B cell (primary cell): ENCODE results near the gene RRM2. TPM values are rescaled to one million over a fixed set of nuclear protein-coding genes. Genes with fewer than 3 reads are reported as not detected.

Experiments used
- ATAC-seq: fragments of 200-7000 bp; cut with Tn5 transposase; one replicate; pipeline ENCODE4 v1.10.0; 2021; ENCODE audit warnings: low read depth, mild to moderate bottlenecking, moderate number of reproducible peaks, moderate library complexity
- CTCF ChIA-PET: fragments of 350-600 bp; sonication (Branson Sonifier 250); formaldehyde crosslinking; loops from one replicate; lab custom pipeline; 2021; ENCODE audit warnings: antibody characterized with exemption, inconsistent platforms; lab: Charles Lee
- POLR2A ChIA-PET: fragments of 350-600 bp; sonication (Branson Sonifier 250); formaldehyde crosslinking; loops from one replicate; lab custom pipeline; 2021; ENCODE audit warnings: antibody characterized with exemption; lab: Charles Lee
- DNase-seq: peaks from one replicate; pipeline ENCODE4 v3.0.0; 2013
- H2AFZ ChIP-seq: 2 replicates; pipeline ENCODE4 v1.6.1; 2012; ENCODE audit warnings: mild to moderate bottlenecking, low read depth, low read length; ENCODE audit not compliant: insufficient read depth, poor library complexity, severe bottlenecking
- H3K27ac ChIP-seq, 2 donors: 1 replicate in 1 of 2; 2 replicates in 1 of 2; pipeline ENCODE4 v1.5.1; 2012 to 2013; ENCODE audit warnings: low read length in 2 of 2, mild to moderate bottlenecking in 2 of 2, moderate library complexity in 1 of 2
- H3K27me3 ChIP-seq, 4 experiments: fragments of 200-600 bp in 1 of 4; sonication (generic) in 1 of 4; replicated peaks in 1 of 4; 1 replicate in 2 of 4; 2 replicates in 2 of 4; pipeline versions ENCODE4 v1.6.1 to v1.7.0; 2013 to 2016; ENCODE audit warnings: low read length in 3 of 4, mild to moderate bottlenecking in 2 of 4, mixed read lengths in 1 of 4, moderate library complexity in 1 of 4; ENCODE audit not compliant: insufficient read depth in 4 of 4, control insufficient read depth in 3 of 4; ENCODE audit errors: control extremely low read depth in 1 of 4
- H3K36me3 ChIP-seq, 2 experiments: replicated peaks in 1 of 2; 1 replicate in 1 of 2; 2 replicates in 1 of 2; pipeline versions ENCODE4 v1.6.1 to v1.7.1; 2013; ENCODE audit warnings: low read length in 1 of 2; ENCODE audit not compliant: insufficient read depth in 2 of 2, control insufficient read depth in 1 of 2; ENCODE audit errors: control extremely low read depth in 1 of 2, extremely low read depth in 1 of 2
- H3K4me1 ChIP-seq, 2 donors: fragments of 200-600 bp in 1 of 2; sonication (generic) in 1 of 2; 1 replicate in 1 of 2; 2 replicates in 1 of 2; pipeline versions ENCODE4 v1.5.1 to v1.6.1; 2013 to 2017; ENCODE audit warnings: low read length in 2 of 2; ENCODE audit not compliant: control insufficient read depth in 2 of 2, insufficient read depth in 2 of 2
- H3K4me2 ChIP-seq: replicated peaks from 2 replicates; pipeline ENCODE3; 2012; ENCODE audit warnings: mild to moderate bottlenecking, low read depth, low read length; ENCODE audit not compliant: poor library complexity, severe bottlenecking
- H3K4me3 ChIP-seq, 5 experiments: fragments of 200-600 bp in 1 of 5; sonication (generic) in 1 of 5; 1 replicate in 3 of 5; 2 replicates in 2 of 5; pipeline versions ENCODE4 v1.5.1 to v1.7.0; 2011 to 2016; ENCODE audit warnings: low read length in 4 of 5, mild to moderate bottlenecking in 4 of 5, low read depth in 2 of 5, control low read depth in 1 of 5, moderate library complexity in 1 of 5; ENCODE audit not compliant: insufficient read depth in 1 of 5; ENCODE audit errors: control extremely low read depth in 1 of 5, extremely low read depth in 1 of 5
- H3K79me2 ChIP-seq: fragments of 200-600 bp; sonication (generic); one replicate; pipeline ENCODE4 v1.6.0; 2016; ENCODE audit warnings: low read length; ENCODE audit not compliant: control insufficient read depth, insufficient read depth
- H3K9ac ChIP-seq: fragments of 200-600 bp; sonication (generic); 2 replicates; pipeline ENCODE4 v1.6.1; 2017; ENCODE audit warnings: mild to moderate bottlenecking, low read length, moderate library complexity
- H3K9me3 ChIP-seq, 3 donors: one replicate each; pipeline versions ENCODE4 v1.6.1 to v1.7.1; 2013; ENCODE audit warnings: low read length in 2 of 3; ENCODE audit not compliant: control insufficient read depth in 2 of 3, insufficient read depth in 1 of 3; ENCODE audit errors: control extremely low read depth in 1 of 3
- H4K20me1 ChIP-seq: 2 replicates; pipeline ENCODE4 v1.6.0; 2012; ENCODE audit warnings: mild to moderate bottlenecking, low read length; ENCODE audit not compliant: insufficient read depth, control insufficient read depth, poor library complexity, severe bottlenecking
- H3K27ac Mint-ChIP-seq: one replicate; pipeline ENCODE4 v1.8.0; 2021; ENCODE audit warnings: mixed read lengths
- H3K27me3 Mint-ChIP-seq: one replicate; pipeline ENCODE4 v1.8.0; 2021; ENCODE audit warnings: mixed read lengths
- H3K4me1 Mint-ChIP-seq: one replicate; pipeline ENCODE4 v1.8.0; 2021; ENCODE audit warnings: mixed read lengths
- H3K4me3 Mint-ChIP-seq: one replicate; pipeline ENCODE4 v1.8.0; 2021; ENCODE audit warnings: mixed read lengths
- H3K9me3 Mint-ChIP-seq: one replicate; pipeline ENCODE4 v1.8.0; 2022; ENCODE audit warnings: mixed read lengths; ENCODE audit not compliant: insufficient read depth
- EZH2 ChIP-seq: IDR thresholded peaks from 2 replicates; pipeline ENCODE4 v1.6.1; 2012; ENCODE audit warnings: borderline replicate concordance, low read depth, mild to moderate bottlenecking, moderate library complexity, low read length; ENCODE audit not compliant: insufficient read depth, poor library complexity, severe bottlenecking
- WGBS: methylation state at CpG from one replicate; pipeline ENCODE4 v1.1.5; 2013; ENCODE audit warnings: missing lambda C conversion rate; ENCODE audit not compliant: insufficient coverage; 5-methylcytosine and 5-hydroxymethylcytosine counted together
- intact Hi-C: fragments of 100-400 bp; cut with micrococcal nuclease; formaldehyde crosslinking; loops from one replicate; pipeline ENCODE4 v1.10.0; 2022
- polyA plus RNA-seq: library from polyadenylated mRNA; depleted of rRNA; stranded (reverse); fragments of >200 nt; gene quantifications from 2 replicates; pipeline ENCODE4 v1.2.3, GENCODE V29; 2012
- total RNA-seq, 2 donors: library from RNA; stranded (reverse); fragments of 120-200 nt in 1 of 2; gene quantifications; 1 replicate in 1 of 2; 2 replicates in 1 of 2; pipeline versions ENCODE4 v1.2.3 to v1.2.4, GENCODE V29; 2013 to 2022
- TF ChIP-seq, protein P1 (sequence below): fragments of 200-600 bp; IDR thresholded peaks from one replicate; pipeline ENCODE4 v1.8.0; 2022; ENCODE audit warnings: antibody characterized with exemption, mild to moderate bottlenecking

RRM2 gene
- total and polyA plus RNA-seq, 2 donors (not counting 1 experiment from before 2014, with no cell fraction given): 1.2 to 3.3 TPM

DNA sequence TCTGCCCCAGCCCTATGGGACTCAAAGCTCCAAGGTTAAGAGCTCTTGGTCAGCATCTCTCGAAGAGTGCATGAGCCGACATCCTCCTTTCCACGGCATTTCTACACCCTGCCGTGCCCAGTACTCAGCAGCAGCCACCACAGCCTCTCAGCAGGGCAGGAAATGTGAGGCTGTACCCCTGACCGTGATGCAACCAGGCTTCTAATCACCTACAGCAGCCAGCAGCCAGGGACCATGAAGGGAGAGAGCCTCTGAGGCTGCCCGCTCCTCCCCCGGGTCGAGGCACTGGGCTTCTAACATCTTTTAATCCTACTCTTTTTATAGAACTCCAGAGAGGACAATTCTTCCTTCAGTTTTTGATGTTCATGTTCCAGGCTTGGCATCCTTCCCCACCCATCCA, 48.8 kb upstream of the RRM2 start:
- Histone ChIP-seq H3K27me3 (peaks cover 0 to 44% (median 30%) of the 10 kb centered on the region in 4 experiments), H3K9ac (no peak overlapping the region), H3K4me1 (peaks cover 6 to 8% of the 10 kb centered on the region in 2 donors), H4K20me1 (no peaks in the 10 kb centered on the region), H2AFZ (no peak overlapping the region), H3K4me3 (no peak overlapping the region), H3K27ac (no peak overlapping the region), H3K9me3 (peaks cover 0 to 4% (median 0%) of the 10 kb centered on the region in 3 donors), H3K79me2 (no peaks in the 10 kb centered on the region), H3K4me2 (no peak overlapping the region), H3K36me3 (no peaks in the 10 kb centered on the region)
- Mint-ChIP-seq H3K4me1 (peaks cover 6% of the 10 kb centered on the region), H3K27ac (no peak overlapping the region), H3K4me3 (no peak overlapping the region), H3K27me3 (peaks cover 51% of the 10 kb centered on the region), H3K9me3 (no peaks in the 10 kb centered on the region)
- CTCF ChIA-PET: interaction anchor here (0.6 to 13.0 kb wide), 19 partner anchors 9 to 593 kb away, joined by 3 to 220 read pairs (median 16); partner anchors contain the start of gene RRM2
- ATAC-seq: no peak
- POLR2A ChIA-PET: no interaction called here
- intact Hi-C loops: loop anchor here (2.0 kb wide), 1 partner anchor 51 kb away; no protein-coding TSS in a partner anchor
- TF ChIP-seq EZH2: no peak
- TF ChIP-seq, protein P1, sequence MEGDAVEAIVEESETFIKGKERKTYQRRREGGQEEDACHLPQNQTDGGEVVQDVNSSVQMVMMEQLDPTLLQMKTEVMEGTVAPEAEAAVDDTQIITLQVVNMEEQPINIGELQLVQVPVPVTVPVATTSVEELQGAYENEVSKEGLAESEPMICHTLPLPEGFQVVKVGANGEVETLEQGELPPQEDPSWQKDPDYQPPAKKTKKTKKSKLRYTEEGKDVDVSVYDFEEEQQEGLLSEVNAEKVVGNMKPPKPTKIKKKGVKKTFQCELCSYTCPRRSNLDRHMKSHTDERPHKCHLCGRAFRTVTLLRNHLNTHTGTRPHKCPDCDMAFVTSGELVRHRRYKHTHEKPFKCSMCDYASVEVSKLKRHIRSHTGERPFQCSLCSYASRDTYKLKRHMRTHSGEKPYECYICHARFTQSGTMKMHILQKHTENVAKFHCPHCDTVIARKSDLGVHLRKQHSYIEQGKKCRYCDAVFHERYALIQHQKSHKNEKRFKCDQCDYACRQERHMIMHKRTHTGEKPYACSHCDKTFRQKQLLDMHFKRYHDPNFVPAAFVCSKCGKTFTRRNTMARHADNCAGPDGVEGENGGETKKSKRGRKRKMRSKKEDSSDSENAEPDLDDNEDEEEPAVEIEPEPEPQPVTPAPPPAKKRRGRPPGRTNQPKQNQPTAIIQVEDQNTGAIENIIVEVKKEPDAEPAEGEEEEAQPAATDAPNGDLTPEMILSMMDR: no peak
- no peak for DNase-seq
- WGBS: 69% methylated on average over 8 of the region's 8 CpGs

DNA sequence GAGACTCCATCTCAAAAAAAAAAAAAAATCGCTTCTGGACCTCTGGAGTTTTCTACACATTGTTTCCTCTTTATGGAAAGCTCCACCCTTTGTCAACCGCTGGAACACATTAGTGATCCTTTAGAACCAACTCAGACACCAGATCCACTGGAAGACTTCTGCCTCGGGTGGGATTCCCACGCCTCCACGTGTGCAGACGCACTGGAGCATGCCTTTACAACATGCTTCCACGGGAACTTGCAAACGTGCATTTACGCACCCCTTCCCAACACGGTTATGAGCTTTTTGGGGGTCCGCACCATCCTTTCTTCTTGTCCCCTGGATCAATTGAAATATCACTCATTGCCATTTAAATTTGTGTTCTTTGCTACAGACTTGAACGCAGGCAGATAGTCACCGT, 47.4 kb upstream of the RRM2 start:
- ATAC-seq (no peak), DNase-seq (no peak)
- TF ChIP-seq, protein P1: no peak
- TF ChIP-seq EZH2: no peak
- H3K27ac ChIP-seq: no peak overlapping the region
- no peak overlapping the region for H2AFZ ChIP-seq
- peaks cover 58% of the 10 kb centered on the region for H3K27me3 Mint-ChIP-seq
- intact Hi-C loops: no loop called here
- H3K27me3 ChIP-seq: peaks cover 0 to 51% (median 36%) of the 10 kb centered on the region in 4 experiments
- H3K9ac ChIP-seq: no peak overlapping the region
- no peak overlapping the region for H3K4me3 ChIP-seq
- no peaks in the 10 kb centered on the region for H3K79me2 ChIP-seq
- H3K4me2 ChIP-seq: no peak overlapping the region
- no peaks in the 10 kb centered on the region for H3K36me3 ChIP-seq
- ChIA-PET POLR2A (no interaction called here), CTCF (interaction anchor here (0.7 to 13.0 kb wide), 9 partner anchors 9 to 361 kb away, joined by 3 to 220 read pairs (median 24); partner anchors contain the start of gene RRM2)
- no peaks in the 10 kb centered on the region for H4K20me1 ChIP-seq
- no peak overlapping the region for H3K27ac Mint-ChIP-seq
- peaks cover 11% of the 10 kb centered on the region for H3K4me1 Mint-ChIP-seq
- peaks cover 13 to 16% of the 10 kb centered on the region in 2 donors for H3K4me1 ChIP-seq
- no peaks in the 10 kb centered on the region for H3K9me3 Mint-ChIP-seq
- H3K4me3 Mint-ChIP-seq: no peak overlapping the region
- WGBS: 92% methylated on average over 13 of the region's 13 CpGs
- peaks cover 0 to 4% (median 0%) of the 10 kb centered on the region in 3 donors for H3K9me3 ChIP-seq
